Measurements from ENCODE around the gene ZNF24. TPM values are rescaled to one million over a fixed set of nuclear protein-coding genes. Genes with fewer than 3 reads are reported as not detected.

Gene ZNF24
- 71.0 TPM for total RNA-seq

GRCh38 chr18:35343936-35344735 lies at the start of gene ZNF24:
TSS of gene ZNF24 (minus strand) at chr18:35344420. CDS start at chr18:35340650, 3,770 bp downstream.
- peak; percentile 99 for ATAC-seq
- intact Hi-C loops (cut with DNase I): no loop called here
- DNase-seq (ENCODE audit: low spot score): peak; percentile 98

GRCh38 chr18:35393716-35394115 lies 49.5 kb upstream of the ZNF24 start:
- no peak for DNase-seq (ENCODE audit: low spot score)
- intact Hi-C loops (cut with DNase I): loop anchor here (10.0 kb wide), 1 partner anchor 541 kb away; no protein-coding TSS in a partner anchor
- no peak for ATAC-seq

- DNase-seq (ENCODE audit: low spot score): no peak
- no peak for ATAC-seq
- intact Hi-C loops (cut with DNase I): loop anchor here (10.0 kb wide), 1 partner anchor 542 kb away; no protein-coding TSS in a partner anchor
Measured at GRCh38 chr18:35392375-35392774, 48.2 kb upstream of the ZNF24 start.

GRCh38 chr18:35390951-35391700 lies 46.9 kb upstream of the ZNF24 start:
- intact Hi-C loops (cut with DNase I): loop anchor here (10.0 kb wide), 1 partner anchor 544 kb away; no protein-coding TSS in a partner anchor
- no peak for DNase-seq (ENCODE audit: low spot score)
- ATAC-seq: no peak

GRCh38 chr18:35389095-35389618 lies 44.9 kb upstream of the ZNF24 start:
- no peak for DNase-seq (ENCODE audit: low spot score)
- intact Hi-C loops (cut with DNase I): no loop called here
- peak; percentile 94 for ATAC-seq

GRCh38 chr18:35387152-35387571 lies 42.9 kb upstream of the ZNF24 start:
- intact Hi-C loops (cut with DNase I): no loop called here
- ATAC-seq (no peak), DNase-seq (ENCODE audit: low spot score) (no peak)

- DNase-seq (ENCODE audit: low spot score) (peak; percentile 74), ATAC-seq (peak; percentile 77)
- intact Hi-C loops (cut with DNase I): no loop called here
Measured at GRCh38 chr18:35386600-35387100, 42.4 kb upstream of the ZNF24 start.

- intact Hi-C loops (cut with DNase I): no loop called here
- ATAC-seq: no peak
- no peak for DNase-seq (ENCODE audit: low spot score)
Measured at GRCh38 chr18:35383136-35383535, 38.9 kb upstream of the ZNF24 start.

- ATAC-seq: no peak
Measured at GRCh38 chr18:35379421-35379820, 35.2 kb upstream of the ZNF24 start.

GRCh38 chr18:35378574-35378896 lies 34.3 kb upstream of the ZNF24 start:
- DNase-seq (ENCODE audit: low spot score) (no peak), ATAC-seq (peak; percentile 27)
- intact Hi-C loops (cut with DNase I): no loop called here

More at GRCh38 chr18:35379421-35379820, 35.2 kb upstream of the ZNF24 start:
- no peak for DNase-seq (ENCODE audit: low spot score)
- intact Hi-C loops (cut with DNase I): no loop called here

GRCh38 chr18:35377875-35378573 lies 33.8 kb upstream of the ZNF24 start:
- ATAC-seq: peak; percentile 34
- intact Hi-C loops (cut with DNase I): no loop called here
- no peak for DNase-seq (ENCODE audit: low spot score)

- ATAC-seq: peak; percentile 95
- peak; percentile 90 for DNase-seq (ENCODE audit: low spot score)
- intact Hi-C loops (cut with DNase I): no loop called here
Measured at GRCh38 chr18:35376742-35377695, 32.8 kb upstream of the ZNF24 start, which contains the start of gene ZNF396. TSS of gene ZNF396 (minus strand) at chr18:35377337. CDS start at chr18:35374292, 3,045 bp downstream.

- ATAC-seq: peak; percentile 35
- intact Hi-C loops (cut with DNase I): no loop called here
- no peak for DNase-seq (ENCODE audit: low spot score)
Measured at GRCh38 chr18:35376393-35376741, 32.1 kb upstream of the ZNF24 start.

GRCh38 chr18:35374708-35375107 lies 30.5 kb upstream of the ZNF24 start:
- intact Hi-C loops (cut with DNase I): no loop called here
- ATAC-seq (no peak), DNase-seq (ENCODE audit: low spot score) (no peak)

GRCh38 chr18:35371412-35372195 lies 27.4 kb upstream of the ZNF24 start:
- DNase-seq (ENCODE audit: low spot score) (no peak), ATAC-seq (no peak)
- intact Hi-C loops (cut with DNase I): no loop called here

GRCh38 chr18:35369126-35369525 lies 24.9 kb upstream of the ZNF24 start:
- no peak for DNase-seq (ENCODE audit: low spot score)
- no peak for ATAC-seq
- intact Hi-C loops (cut with DNase I): no loop called here

- ATAC-seq: no peak
- no peak for DNase-seq (ENCODE audit: low spot score)
- intact Hi-C loops (cut with DNase I): no loop called here
Measured at GRCh38 chr18:35368595-35368994, 24.4 kb upstream of the ZNF24 start.
